GM18511 (cell line): ENCODE data around the gene UBE3A.
"Not testable (repeated sequence)": the region's sequence is repeated elsewhere in the genome, so short reads cannot be mapped to it uniquely, and the experiment has no call there.

Source experiments
- ATAC-seq: cut with Tn5 transposase; IDR thresholded peaks from one replicate; pipeline ENCODE4 v1.9.1; 2021; ENCODE audit warnings: mild to moderate bottlenecking, moderate library complexity; ENCODE audit not compliant: unreplicated experiment

Gene UBE3A

DNA sequence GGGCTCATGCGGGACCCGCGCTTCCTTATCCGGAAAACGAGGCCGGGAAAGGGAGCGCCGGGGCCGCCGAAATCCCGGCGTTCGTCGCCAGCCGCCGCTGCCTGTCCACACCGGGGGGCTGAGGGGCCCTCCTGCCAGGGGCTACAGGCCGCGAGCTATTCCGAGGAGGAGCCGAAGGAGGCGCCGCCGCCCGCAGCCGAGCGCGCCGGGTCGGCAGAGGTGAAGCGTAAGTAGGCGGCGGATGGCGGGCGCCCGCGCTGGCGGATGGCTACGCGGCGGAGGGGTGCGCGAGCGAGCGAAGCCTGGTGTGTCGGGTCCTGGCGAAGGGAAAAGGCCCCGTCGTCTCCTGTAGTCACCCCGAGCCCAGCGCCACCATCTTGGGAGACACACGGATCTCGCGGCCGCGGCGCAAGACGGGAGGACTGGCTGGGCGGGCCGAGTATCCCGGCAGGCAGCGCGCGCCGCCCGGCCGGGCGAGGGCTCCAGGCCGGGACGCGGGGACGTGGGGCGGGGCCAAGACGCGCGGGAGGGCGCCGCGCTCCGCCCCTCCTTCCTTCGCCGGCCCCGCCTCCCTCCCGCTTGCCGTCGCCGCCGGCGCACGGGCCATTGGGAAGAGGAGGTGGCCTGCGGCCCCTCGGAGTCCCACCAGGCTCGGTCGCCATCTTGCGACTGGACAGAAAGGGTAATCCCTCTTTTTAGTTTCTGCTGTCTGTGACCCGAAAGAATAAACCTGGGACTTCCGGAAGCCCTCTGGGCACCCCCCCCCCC lies at the start of gene UBE3A:
Gene UBE3A (minus strand): TSS at position 424 of the 768 bp plus-strand sequence. CDS start 29,917 bp downstream, outside the sequence.
- peak; percentile 88 for ATAC-seq

DNA sequence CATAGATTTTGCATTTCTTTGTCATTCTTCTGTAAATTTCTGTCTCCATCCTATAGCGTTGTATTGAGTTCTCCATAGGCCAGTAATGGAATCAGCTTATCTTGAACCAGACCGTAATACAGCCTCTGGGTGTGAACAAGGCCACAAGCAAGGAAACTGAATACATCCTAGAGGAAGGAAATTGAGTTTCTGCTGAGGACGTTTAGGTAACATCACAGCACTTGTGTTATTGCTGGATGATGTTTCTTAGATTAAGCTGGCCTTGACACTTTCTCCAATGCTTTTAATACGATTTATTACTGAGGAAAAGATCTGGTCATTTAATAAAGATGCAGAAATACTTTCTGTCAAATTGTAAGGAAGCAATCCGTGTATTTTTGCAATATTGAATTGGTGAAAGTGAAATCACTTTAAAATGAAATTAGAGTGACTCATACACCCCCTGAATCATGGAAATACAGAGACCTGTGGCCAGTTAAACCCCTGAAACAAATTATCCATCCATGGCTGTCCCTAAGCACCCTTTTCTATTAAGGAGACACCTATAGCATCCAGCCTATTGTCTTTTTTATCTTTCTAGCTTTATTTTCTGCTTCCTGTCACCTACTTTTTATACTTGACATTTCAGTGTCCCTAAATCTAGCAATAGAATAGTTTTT lies 48.5 kb upstream of the UBE3A start:
- no peak for ATAC-seq

DNA sequence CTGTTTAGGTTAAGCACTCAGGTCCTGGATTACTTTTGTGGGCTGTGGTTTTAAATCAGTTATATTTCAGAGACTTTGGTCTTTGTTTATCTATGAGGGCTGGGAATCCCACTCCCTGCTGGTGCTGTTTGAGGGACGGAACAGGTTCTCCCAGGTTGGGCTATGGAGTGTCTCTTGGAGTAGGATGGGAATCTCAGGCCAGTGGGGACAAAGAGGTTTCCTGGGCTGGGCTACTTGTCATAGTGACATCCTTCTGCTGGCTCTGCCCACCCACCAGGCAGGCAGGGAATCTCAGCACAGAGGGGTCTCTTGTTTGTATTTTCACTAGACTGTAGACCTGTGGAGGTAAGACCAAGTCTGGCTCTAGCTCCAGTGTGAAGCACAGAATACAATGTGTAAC lies 47.2 kb upstream of the UBE3A start:
- no peak for ATAC-seq

DNA sequence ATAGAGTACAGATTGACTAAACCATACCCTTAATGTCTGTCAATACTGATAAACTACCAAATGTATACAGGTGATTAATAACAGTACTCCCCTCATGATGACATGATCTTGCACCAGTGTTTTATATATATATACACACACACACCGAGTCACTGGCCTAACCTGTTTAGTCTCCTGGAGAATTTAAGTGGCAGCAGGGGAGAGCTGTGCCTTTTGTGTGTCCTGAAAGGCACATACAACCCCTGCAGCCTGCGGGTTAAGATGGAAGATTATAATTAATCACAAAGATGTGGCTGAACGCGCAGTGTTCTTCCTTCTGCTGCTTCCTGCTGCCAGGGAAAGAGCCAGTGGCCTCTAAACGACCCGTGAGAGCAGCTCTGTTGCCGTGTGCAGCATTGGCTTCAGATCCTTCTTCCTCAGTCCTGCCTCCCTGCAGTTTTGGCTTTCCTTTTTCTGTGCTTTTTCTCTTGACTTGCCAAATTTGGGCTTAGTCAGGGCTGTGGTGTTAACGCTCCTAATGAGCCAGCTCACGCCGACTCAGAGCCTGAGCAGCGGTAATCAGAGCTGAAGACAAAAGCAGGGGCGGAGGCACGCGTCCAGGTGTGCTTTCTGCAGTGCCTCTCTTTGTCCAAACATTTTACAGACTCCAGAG lies 42.5 kb upstream of the UBE3A start:
- ATAC-seq = no peak

- no peak for ATAC-seq
Measured at GRCh38 chr15:25478313-25478712, 39.5 kb upstream of the UBE3A start.

DNA sequence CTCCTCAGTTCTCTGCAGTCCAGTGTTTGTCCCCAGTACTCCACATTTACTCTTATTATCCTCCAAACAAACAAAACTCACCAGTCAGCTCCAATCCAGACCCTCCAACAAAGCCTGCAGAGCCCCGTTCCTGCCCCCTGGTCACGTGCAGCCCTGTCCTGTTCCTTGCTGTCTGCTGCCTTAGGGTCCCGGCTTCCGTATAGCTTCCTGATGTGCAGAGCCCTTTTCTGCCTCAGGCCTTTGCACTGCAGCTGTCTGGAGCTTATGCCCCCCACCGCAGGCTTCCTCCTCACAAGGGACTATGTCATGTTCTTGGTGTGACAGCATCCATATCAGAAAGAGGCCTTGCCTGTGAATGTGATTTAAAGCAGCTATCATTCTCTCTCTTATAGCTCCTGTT lies 39.0 kb upstream of the UBE3A start:
- no peak for ATAC-seq

- ATAC-seq = no peak
Measured at GRCh38 chr15:25474251-25474650, 35.4 kb upstream of the UBE3A start.

DNA sequence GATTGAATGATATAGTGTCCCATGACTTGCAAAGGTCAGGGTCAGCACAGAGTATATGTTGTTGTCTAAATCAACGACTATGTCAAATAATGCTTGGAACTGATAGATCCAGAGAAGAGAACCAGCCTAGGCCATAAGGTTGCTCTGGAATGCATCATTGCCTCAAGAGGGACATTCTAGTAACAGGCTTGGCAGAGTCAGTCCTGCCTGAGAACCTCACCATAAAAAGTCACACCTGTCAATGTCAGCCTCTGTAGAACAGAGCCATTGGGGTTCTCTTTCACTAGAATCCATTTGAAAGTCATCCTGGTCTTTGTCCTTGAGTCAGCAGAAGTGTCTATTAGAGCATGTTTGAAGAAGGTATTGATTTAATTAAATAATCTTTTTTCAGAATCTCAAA lies 31.4 kb upstream of the UBE3A start:
- no peak for ATAC-seq

DNA sequence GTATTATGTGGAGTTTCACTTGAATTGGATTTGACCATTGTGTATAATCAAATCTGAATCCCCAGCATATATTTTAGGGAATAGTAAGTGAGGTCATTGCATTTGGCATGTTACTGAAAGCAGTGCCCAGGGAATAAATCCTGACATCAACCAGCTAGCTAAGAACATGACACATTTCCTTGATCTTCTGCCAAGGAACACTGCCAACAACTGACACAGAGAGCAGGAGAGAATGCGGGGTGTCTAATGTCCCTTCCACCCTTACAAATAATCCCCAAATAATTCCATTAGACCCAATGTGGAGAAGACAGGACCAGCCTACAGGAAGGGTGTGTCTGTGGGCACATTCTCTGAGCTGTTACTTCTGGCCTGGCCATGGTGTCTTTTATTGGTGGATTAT lies 30.6 kb upstream of the UBE3A start:
- ATAC-seq = no peak

DNA sequence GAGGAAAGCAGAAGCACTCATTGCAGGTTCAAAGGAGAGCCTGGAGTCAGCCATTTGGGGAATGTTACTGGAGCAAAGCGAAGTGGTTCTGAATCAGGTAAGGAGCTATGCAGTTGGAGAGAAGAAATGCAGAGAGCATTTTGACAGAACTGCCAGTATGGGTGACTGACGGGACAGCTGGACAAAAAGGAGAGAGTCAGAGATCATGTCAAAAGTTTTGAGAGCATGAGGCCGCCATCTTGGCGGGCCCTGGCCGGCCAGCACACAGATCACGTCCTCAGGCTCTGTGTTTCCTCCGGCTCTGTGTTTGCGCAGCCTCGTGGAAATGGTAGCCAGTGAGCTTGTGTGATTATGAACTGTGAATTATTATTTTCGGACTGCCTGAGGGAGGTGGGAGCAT lies 29.8 kb upstream of the UBE3A start:
- ATAC-seq = no peak

GRCh38 chr15:25465835-25466234 lies 27.0 kb upstream of the UBE3A start:
- ATAC-seq = no peak

DNA sequence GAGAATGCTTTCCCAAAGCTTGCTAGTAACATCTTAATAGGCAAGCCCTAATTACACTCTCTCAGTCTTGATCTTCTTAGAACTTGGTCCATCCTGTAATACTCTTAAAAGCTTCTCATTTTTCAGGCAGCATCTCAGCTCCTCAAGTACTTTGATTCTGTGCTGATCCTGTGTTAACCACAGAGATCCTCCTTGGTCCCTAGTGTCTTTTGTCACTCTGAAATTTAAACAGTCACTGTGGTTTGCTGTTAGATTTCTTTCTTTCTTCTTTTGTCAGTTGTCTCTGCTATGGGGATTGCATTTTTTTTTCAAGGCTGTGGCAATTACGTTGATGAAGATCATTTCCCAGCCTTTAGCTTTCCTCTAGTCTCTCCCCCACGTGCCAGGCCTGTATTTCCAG lies 26.0 kb upstream of the UBE3A start:
- no peak for ATAC-seq

DNA sequence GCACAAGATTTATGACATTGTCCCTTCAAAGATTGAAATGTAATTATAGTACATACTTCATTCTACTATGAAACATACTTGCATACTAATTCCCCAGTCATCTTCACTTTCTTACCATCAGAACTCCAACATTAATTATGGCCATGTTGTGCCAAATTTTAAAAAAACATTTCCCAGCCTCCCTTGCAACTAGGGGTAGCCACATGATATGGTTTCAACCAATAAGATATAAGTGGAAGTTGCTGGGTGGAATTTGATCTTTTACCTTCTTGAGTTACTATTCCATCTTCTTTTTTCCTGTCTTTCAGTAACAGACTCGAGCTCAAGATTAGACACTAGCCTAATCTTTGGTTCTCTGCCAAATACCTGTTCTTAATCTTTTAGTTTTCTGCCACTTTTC lies 25.6 kb upstream of the UBE3A start:
- no peak for ATAC-seq

- ATAC-seq = no peak
Measured at GRCh38 chr15:25456196-25456595, 17.4 kb upstream of the UBE3A start.

- no peak for ATAC-seq
Measured at GRCh38 chr15:25455226-25455625, 16.4 kb upstream of the UBE3A start.

GRCh38 chr15:25454771-25455170 lies 15.9 kb upstream of the UBE3A start:
- ATAC-seq = no peak

DNA sequence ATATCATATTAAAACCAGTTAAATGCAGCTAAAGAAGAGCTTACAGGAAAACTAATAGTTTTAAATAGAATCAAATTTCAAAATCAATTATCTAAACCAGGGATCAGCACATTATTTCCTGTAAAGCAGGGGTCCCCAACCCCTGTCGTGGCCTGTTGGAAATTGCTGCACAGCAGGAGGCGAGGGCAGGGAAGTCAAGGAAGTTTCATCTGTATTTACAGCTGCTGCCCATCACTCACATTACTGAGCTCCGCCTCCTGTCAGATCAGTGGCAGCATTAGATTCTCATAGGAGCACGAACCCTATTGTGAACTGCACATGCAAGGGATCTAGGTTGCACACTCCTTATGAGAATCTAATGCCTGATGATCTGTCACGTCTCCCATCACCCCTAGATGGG lies 14.4 kb upstream of the UBE3A start:
- ATAC-seq = not testable (repeated sequence)

- ATAC-seq = no peak
Measured at GRCh38 chr15:25451501-25451900, 12.7 kb upstream of the UBE3A start.

GRCh38 chr15:25450163-25450562 lies 11.3 kb upstream of the UBE3A start:
- no peak for ATAC-seq

DNA sequence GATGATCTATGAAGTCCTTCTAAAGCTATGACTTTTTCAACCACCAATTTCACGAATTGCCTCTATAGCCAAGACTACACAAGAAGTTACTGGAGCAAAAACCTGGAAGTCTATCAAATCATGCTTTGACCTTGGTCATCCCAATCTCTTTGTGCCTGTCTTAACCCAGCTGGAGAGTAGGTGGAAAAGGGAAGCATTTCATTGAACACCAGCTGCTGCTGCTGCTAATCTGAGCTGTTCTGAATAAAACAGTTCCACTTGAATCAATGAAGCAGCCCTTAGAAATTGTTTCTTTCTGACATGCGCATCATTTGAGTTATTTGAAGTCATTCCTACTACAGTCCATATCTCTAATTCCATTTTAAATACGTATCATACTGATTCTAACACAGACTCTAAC lies 7.3 kb upstream of the UBE3A start:
- ATAC-seq = no peak

DNA sequence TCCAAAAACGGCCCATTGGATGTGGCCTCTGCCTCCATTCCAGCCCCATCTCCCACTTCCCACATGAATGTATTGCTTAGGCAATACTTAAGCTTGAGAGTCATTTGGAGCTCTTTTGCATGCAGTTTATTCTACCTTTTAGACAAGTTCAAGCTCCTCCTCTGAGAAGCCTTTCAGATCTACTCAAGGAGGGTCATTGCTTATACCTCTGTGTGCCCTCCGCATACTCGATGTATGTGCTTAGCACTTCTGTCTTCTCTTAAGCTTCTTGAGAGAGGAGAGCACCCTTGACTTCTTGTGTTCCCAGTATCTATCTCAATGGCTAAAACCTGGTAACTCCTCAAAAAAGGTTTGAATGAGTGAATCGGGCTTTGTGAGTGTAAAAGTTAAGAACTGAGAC lies 6.6 kb upstream of the UBE3A start:
- no peak for ATAC-seq

- no peak for ATAC-seq
Measured at GRCh38 chr15:25441111-25441510, 2.3 kb upstream of the UBE3A start.
